Left ventricle myocardium inferior (tissue), 1 donor: ENCODE measurements around the gene SCYGR2. TPM values are rescaled to one million over a fixed set of nuclear protein-coding genes. Genes with fewer than 3 reads are reported as not detected.

ENCODE experiments used
- DNase-seq: peaks from one replicate; pipeline ENCODE4 v3.0.0-alpha.2; 2020
- H3K27ac ChIP-seq: fragments of 200-600 bp; replicated peaks from 2 replicates; pipeline ENCODE4 v1.8.0; 2021
- H3K27me3 ChIP-seq: fragments of 200-600 bp; 2 replicates; pipeline ENCODE4 v1.8.0; 2021; ENCODE audit warnings: low read depth
- H3K36me3 ChIP-seq: fragments of 200-600 bp; 2 replicates; pipeline ENCODE4 v1.8.0; 2021
- H3K4me1 ChIP-seq: fragments of 200-600 bp; 2 replicates; pipeline ENCODE4 v1.8.0; 2021
- H3K4me3 ChIP-seq: fragments of 200-600 bp; 2 replicates; pipeline ENCODE4 v1.8.0; 2021; ENCODE audit warnings: mild to moderate bottlenecking, moderate library complexity
- H3K9me3 ChIP-seq: fragments of 200-600 bp; replicated peaks from 2 replicates; pipeline ENCODE4 v1.8.0; 2021
- intact Hi-C: fragments of 100-400 bp; cut with micrococcal nuclease; formaldehyde crosslinking; loops from one replicate; pipeline ENCODE4 v1.11.0; 2022
- total RNA-seq: library from RNA; stranded (reverse); fragmentation: NEBNext Ultra II Directional; extraction: Animal tissue kit (Norgen Biotek cat#: 25700); gene quantifications from one replicate; pipeline ENCODE4 v1.2.1, GENCODE V29; 2021
- TF ChIP-seq, protein P1 (sequence below): fragments of 200-600 bp; IDR thresholded peaks from 2 replicates; pipeline ENCODE4 v1.8.0; 2021; ENCODE audit warnings: antibody characterized with exemption, mild to moderate bottlenecking, borderline replicate concordance
- donor health status: DM: no; HTN: yes; CAD: no; lungs with severe emphysema.

Gene SCYGR2
- total RNA-seq, 1 donor from 2014 or later, result not detected

DNA sequence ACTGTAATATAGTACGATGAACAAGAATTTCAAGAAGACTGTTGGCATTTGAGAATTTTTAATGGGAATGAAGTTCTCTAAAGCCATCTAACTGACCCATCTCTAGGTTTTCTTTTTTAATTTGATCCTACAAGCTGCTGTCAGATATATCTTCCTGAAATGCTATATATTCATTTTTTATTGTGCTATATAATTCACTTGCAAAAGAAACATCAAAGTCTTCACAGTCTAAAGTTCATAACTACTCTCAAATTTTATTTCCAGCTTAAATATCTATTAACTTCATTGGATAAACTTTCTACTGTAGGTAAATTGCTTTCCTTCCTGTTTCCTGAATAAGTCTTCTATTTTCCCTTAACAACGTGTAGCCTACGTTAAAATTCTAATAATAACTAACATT is 3.7 kb downstream of the SCYGR2 start:
- TF ChIP-seq, protein P1, sequence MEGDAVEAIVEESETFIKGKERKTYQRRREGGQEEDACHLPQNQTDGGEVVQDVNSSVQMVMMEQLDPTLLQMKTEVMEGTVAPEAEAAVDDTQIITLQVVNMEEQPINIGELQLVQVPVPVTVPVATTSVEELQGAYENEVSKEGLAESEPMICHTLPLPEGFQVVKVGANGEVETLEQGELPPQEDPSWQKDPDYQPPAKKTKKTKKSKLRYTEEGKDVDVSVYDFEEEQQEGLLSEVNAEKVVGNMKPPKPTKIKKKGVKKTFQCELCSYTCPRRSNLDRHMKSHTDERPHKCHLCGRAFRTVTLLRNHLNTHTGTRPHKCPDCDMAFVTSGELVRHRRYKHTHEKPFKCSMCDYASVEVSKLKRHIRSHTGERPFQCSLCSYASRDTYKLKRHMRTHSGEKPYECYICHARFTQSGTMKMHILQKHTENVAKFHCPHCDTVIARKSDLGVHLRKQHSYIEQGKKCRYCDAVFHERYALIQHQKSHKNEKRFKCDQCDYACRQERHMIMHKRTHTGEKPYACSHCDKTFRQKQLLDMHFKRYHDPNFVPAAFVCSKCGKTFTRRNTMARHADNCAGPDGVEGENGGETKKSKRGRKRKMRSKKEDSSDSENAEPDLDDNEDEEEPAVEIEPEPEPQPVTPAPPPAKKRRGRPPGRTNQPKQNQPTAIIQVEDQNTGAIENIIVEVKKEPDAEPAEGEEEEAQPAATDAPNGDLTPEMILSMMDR, result no peak

DNA sequence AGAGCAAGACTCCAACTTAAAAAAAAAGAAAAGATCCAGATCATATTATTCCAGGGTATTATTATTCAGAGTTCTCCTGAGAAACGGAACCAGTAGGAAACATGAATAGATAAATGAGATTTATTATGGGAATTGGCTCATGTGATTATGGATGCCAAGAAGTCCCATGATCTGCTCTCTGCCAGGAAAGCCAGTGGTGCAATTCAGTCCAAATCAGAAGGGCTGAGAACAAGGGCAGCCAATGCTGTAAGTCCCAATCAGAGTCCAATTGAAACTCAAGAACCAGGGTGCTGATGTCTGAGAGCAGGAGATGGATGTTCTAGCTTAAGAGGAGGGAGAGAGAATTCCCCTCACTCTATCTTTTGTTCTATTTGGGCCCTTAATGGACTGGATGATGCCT is 7.8 kb downstream of the SCYGR2 start:
- no peak overlapping the region for H3K4me3 ChIP-seq
- TF ChIP-seq, protein P1, result no peak
- H3K27me3 ChIP-seq, result no peaks in the 10 kb centered on the region
- H3K27ac ChIP-seq, result no peak overlapping the region
- H3K9me3 ChIP-seq, result no peaks in the 10 kb centered on the region
- H3K4me1 ChIP-seq, result peaks cover 5% of the 10 kb centered on the region
- intact Hi-C loops, result no loop called here
- no peak for DNase-seq
- no peaks in the 10 kb centered on the region for H3K36me3 ChIP-seq

More for the DNA sequence above, 3.7 kb downstream of the SCYGR2 start:
- intact Hi-C loops, result no loop called here
- Histone ChIP-seq H3K4me1 (peaks cover 5% of the 10 kb centered on the region), H3K36me3 (no peaks in the 10 kb centered on the region), H3K27me3 (peaks cover 22% of the 10 kb centered on the region), H3K9me3 (no peaks in the 10 kb centered on the region), H3K4me3 (no peak overlapping the region), H3K27ac (no peak overlapping the region)
- no peak for DNase-seq

DNA sequence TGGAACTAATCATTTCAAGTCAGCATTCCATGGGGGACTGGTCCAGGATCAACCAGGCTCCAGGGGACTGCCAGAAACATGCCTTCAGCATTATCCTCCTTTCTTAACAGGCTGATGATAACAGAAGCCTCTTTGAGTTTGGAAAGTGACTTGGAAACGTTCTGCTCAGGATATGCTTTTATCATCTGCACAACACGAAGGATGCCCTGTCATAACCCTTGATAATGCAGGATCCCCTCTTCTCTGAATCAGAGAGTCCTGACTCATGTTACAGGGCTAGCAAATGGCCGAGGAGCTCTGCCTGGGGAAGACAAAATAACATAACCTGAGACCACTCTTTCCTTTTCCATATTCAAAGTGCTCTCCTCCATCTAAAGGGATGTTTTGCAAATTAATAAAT is 9.2 kb downstream of the SCYGR2 start:
- H3K4me3 ChIP-seq, result no peak overlapping the region
- intact Hi-C loops, result no loop called here
- H3K27ac ChIP-seq, result no peak overlapping the region
- H3K9me3 ChIP-seq, result no peaks in the 10 kb centered on the region
- no peaks in the 10 kb centered on the region for H3K27me3 ChIP-seq
- H3K4me1 ChIP-seq, result peaks cover 5% of the 10 kb centered on the region
- no peak for DNase-seq
- TF ChIP-seq, protein P1, result no peak
- no peaks in the 10 kb centered on the region for H3K36me3 ChIP-seq

DNA sequence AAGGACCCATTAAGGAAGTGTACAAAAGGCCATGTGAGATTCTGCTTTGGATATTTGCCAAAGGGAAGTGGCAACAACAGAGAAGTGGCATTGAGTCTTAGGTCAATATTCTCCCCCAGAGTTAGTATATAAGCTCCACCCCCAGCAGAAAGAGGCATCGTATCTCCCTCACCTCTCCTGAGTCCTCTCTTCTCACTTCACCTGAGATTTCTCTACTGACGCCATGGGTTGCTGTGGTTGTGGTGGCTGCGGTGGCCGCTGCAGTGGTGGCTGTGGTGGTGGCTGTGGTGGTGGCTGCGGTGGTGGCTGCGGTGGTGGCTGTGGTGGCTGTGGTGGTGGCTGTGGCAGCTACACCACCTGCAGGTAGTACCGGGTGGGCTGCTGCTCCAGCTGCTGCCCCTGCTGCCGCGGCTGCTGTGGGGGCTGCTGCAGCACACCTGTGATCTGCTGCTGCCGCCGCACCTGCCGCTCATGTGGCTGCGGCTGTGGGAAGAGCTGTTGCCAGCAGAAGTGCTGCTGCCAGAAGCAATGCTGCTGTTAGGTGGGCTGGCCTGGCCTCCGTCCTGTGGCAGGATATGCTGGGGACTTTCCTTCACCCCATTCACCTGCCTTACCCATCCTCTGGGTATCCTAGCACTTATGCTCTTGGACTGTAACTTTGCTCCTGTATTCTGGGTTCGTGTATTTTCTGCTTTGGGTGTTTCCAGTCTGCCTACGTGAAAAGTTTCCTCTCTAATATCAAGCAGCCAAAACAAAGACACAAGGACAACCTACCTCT is 10.1 kb downstream of the SCYGR2 start:
- TF ChIP-seq, protein P1, result no peak
- Histone ChIP-seq H3K27ac (no peak overlapping the region), H3K4me1 (peaks cover 5% of the 10 kb centered on the region), H3K4me3 (no peak overlapping the region), H3K9me3 (no peaks in the 10 kb centered on the region), H3K27me3 (no peaks in the 10 kb centered on the region), H3K36me3 (no peaks in the 10 kb centered on the region)
- DNase-seq, result no peak
- intact Hi-C loops, result no loop called here

DNA sequence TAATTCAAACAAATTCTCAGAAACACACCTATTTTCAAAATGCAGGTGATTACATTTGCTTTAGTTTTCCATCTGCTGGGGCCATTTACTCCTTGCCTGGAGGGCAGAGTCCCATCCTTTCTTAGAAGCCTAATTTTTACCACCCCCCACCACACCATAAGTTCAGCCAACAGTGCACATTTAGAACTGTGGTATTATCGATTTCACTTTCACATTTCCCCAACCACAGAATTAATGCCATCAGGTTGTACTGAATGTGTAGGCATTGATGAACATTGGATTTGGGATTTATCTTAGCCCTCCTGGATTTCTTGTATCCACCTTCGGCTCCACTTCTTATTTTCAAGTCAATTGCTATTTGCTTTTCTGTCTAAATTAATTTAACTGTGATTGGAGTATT is 11.4 kb downstream of the SCYGR2 start:
- DNase-seq, result no peak
- intact Hi-C loops, result no loop called here
- Histone ChIP-seq H3K36me3 (no peaks in the 10 kb centered on the region), H3K9me3 (no peaks in the 10 kb centered on the region), H3K27me3 (peaks cover 4% of the 10 kb centered on the region), H3K4me3 (no peak overlapping the region), H3K27ac (no peak overlapping the region), H3K4me1 (peaks cover 5% of the 10 kb centered on the region)
- TF ChIP-seq, protein P1, result no peak
